Common myeloid progenitor, CD34-positive (primary cell): ENCODE measurements around the gene TNKS2. TPM values are rescaled to one million over a fixed set of nuclear protein-coding genes. Genes with fewer than 3 reads are reported as not detected.
"Not testable (repeated sequence)": the region's sequence is repeated elsewhere in the genome, so short reads cannot be mapped to it uniquely, and the experiment has no call there.

Experiments
- CTCF ChIA-PET: fragments of 350-600 bp; sonication (Branson Sonifier 250); formaldehyde crosslinking; loops from one replicate; lab custom pipeline; 2021; ENCODE audit warnings: antibody characterized with exemption; lab: Charles Lee
- POLR2A ChIA-PET: fragments of 350-600 bp; sonication (Branson Sonifier 250); formaldehyde crosslinking; loops from one replicate; lab custom pipeline; 2021; ENCODE audit warnings: antibody characterized with exemption; lab: Charles Lee
- DNase-seq, 3 donors: peaks; one replicate each; pipeline versions ENCODE4 v3.0.0 to v3.0.0-alpha.2; 2013
- H3K27ac ChIP-seq, 2 experiments: 1 replicate in 1 of 2; 2 replicates in 1 of 2; pipeline ENCODE4 v1.7.0; 2013; ENCODE audit warnings: inconsistent platforms in 2 of 2, low read length in 2 of 2, mild to moderate bottlenecking in 2 of 2, low read depth in 1 of 2, moderate library complexity in 1 of 2; ENCODE audit not compliant: severe bottlenecking in 2 of 2, insufficient read depth in 1 of 2, poor library complexity in 1 of 2
- H3K27me3 ChIP-seq, 5 experiments: replicated peaks in 2 of 5; 1 replicate in 3 of 5; 2 replicates in 2 of 5; pipeline versions ENCODE4 v1.6.1 to v1.7.0; 2013; ENCODE audit warnings: low read length in 4 of 5, mild to moderate bottlenecking in 2 of 5, moderate library complexity in 2 of 5, inconsistent platforms in 1 of 5; ENCODE audit not compliant: insufficient read depth in 5 of 5, control insufficient read depth in 4 of 5
- H3K36me3 ChIP-seq, 4 experiments: 1 replicate in 2 of 4; 2 replicates in 2 of 4; pipeline versions ENCODE4 v1.6.1 to v1.7.0; 2013; ENCODE audit warnings: low read length in 3 of 4, control low read depth in 1 of 4, mild to moderate bottlenecking in 1 of 4; ENCODE audit not compliant: control insufficient read depth in 4 of 4, insufficient read depth in 4 of 4
- H3K4me1 ChIP-seq, 4 experiments: 1 replicate in 3 of 4; 2 replicates in 1 of 4; pipeline versions ENCODE4 v1.6.1 to v1.7.1; 2013; ENCODE audit warnings: low read length in 3 of 4, mild to moderate bottlenecking in 3 of 4, control low read depth in 1 of 4, inconsistent platforms in 1 of 4, moderate library complexity in 1 of 4; ENCODE audit not compliant: control insufficient read depth in 4 of 4, insufficient read depth in 4 of 4; ENCODE audit errors: control extremely low read depth in 1 of 4
- H3K4me3 ChIP-seq, 7 experiments: 1 replicate in 4 of 7; 2 replicates in 3 of 7; pipeline versions ENCODE4 v1.5.1 to v1.7.0; 2013; ENCODE audit warnings: mild to moderate bottlenecking in 7 of 7, low read length in 6 of 7, moderate library complexity in 6 of 7, inconsistent platforms in 2 of 7, low read depth in 2 of 7, control low read depth in 1 of 7; ENCODE audit not compliant: insufficient read depth in 4 of 7, control insufficient read depth in 1 of 7; ENCODE audit errors: extremely low read depth in 1 of 7
- H3K9me3 ChIP-seq, 5 experiments: 1 replicate in 4 of 5; 2 replicates in 1 of 5; pipeline versions ENCODE4 v1.6.1 to v1.7.1; 2013; ENCODE audit warnings: low read length in 4 of 5, mild to moderate bottlenecking in 2 of 5, inconsistent platforms in 1 of 5, low read depth in 1 of 5, moderate library complexity in 1 of 5; ENCODE audit not compliant: control insufficient read depth in 4 of 5, insufficient read depth in 2 of 5; ENCODE audit errors: control extremely low read depth in 1 of 5
- WGBS: methylation state at CpG from one replicate; pipeline ENCODE4 v1.1.5; 2013; ENCODE audit not compliant: insufficient coverage; 5-methylcytosine and 5-hydroxymethylcytosine counted together
- polyA plus RNA-seq: library from polyadenylated mRNA; unstranded; fragments of 120-200 nt; gene quantifications from one replicate; pipeline ENCODE4 v1.2.1, GENCODE V29; 2013

Gene TNKS2
- 24.1 TPM for polyA plus RNA-seq

- H3K27ac ChIP-seq = peak within 1 kb of the TSS; percentile 78 to 89
- peaks cover 4 to 10% (median 7%) of the 10 kb centered on the region in 4 experiments for H3K36me3 ChIP-seq
- WGBS = 0% methylated on average over 56 of the region's 64 CpGs
- H3K27me3 ChIP-seq = no peaks in the 10 kb centered on the region
- ChIA-PET POLR2A (interaction anchor here (1.0 kb wide), 1 partner anchor 19 kb away, joined by 3 read pairs; no protein-coding TSS in a partner anchor), CTCF (interaction anchor here (0.6 to 1.3 kb wide), 4 partner anchors 15 to 529 kb away, joined by 3 read pairs; no protein-coding TSS in a partner anchor)
- H3K4me3 ChIP-seq = peak within 1 kb of the TSS; percentile 72 to 97 (median 95)
- peak; percentile 96 for DNase-seq
- H3K4me1 ChIP-seq = peaks cover 15 to 44% (median 30%) of the 10 kb centered on the region in 4 experiments
- H3K9me3 ChIP-seq = no peaks in the 10 kb centered on the region
Measured at GRCh38 chr10:91797874-91798648, at the start of gene TNKS2. Gene TNKS2 (plus strand): TSS chr10:91798426. CDS start chr10:91798691, 265 bp downstream.

GRCh38 chr10:91749592-91749991, 48.6 kb upstream of the TNKS2 start:
- H3K9me3 ChIP-seq, H3K4me1 ChIP-seq, H3K36me3 ChIP-seq, H3K4me3 ChIP-seq, H3K27me3 ChIP-seq, CTCF ChIA-PET, POLR2A ChIA-PET, DNase-seq, H3K27ac ChIP-seq: not testable (repeated sequence)
- WGBS = no CpG with 5 or more reads among the region's 20 CpGs

DNA sequence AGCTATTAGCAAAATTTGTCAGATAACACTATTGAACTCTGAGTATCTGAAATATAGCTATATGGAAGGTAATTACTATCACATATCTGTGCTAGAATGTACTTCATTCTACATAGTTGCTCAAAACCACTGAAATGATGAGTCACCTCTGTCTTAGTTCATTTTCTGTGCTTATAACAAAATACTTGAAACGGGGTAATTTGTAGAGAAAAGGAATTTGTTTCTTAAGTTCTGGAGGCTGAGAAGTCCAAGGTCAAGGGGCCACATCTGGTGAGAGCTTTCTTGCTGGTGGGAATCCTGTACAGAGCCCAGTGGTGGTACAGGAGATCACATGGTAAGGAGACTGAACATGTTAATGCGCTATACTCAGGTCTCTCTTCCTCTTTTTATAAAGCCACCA, 41.9 kb upstream of the TNKS2 start:
- no peaks in the 10 kb centered on the region for H3K9me3 ChIP-seq
- no peak overlapping the region for H3K4me3 ChIP-seq
- ChIA-PET CTCF (interaction anchor here (1.2 to 1.4 kb wide), 2 partner anchors 20 to 37 kb away, joined by 3 read pairs; no protein-coding TSS in a partner anchor), POLR2A (no interaction called here)
- WGBS = 78% methylated on average over 2 of the region's 2 CpGs
- no peaks in the 10 kb centered on the region for H3K36me3 ChIP-seq
- peaks cover 0 to 7% (median 0%) of the 10 kb centered on the region in 5 experiments for H3K27me3 ChIP-seq
- peak in 2 of 3 donors; percentile 22 to 23 for DNase-seq
- no peak overlapping the region for H3K27ac ChIP-seq
- no peaks in the 10 kb centered on the region for H3K4me1 ChIP-seq

DNA sequence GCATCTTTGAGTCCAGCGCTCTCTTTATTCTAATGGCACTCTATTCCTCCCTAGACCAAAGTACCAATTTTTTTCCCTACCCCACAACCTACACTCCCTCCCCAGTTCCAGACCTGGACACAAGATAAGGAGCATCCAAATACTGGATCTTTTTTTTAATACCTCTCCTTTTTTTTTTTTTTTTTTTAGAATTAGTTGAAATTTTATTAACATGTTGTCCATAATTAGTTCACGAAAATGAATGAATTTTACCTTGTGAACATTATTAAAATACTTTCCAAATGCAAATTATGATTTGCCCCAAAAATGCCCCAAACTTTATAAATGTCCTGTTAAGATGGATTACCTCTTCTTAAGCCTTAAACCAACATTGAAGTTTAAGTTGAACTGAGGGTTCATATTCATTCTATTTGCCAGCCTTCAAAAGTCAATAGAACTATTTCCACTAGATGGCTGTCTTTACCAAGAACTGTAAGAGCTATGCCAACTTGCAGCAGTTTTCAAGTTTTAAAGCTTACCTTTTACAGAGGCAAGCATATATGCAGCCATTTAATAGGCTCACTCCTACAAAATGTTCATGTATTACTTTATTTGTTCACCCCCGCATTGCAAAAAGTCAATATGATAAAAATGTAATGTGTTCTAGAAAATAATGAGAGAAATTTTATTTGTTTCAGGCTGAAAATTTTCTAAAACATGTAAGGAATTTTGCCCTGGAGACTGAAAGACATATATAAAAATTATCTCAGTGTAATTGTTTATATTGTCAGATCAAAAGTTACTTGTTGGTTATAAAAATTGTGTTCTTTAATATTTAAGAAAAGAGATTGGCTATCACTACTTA, 39.7 kb upstream of the TNKS2 start:
- ChIA-PET POLR2A (no interaction called here), CTCF (interaction anchor here (0.7 to 2.7 kb wide), 11 partner anchors 12 to 173 kb away, joined by 3 to 15 read pairs (median 3); no protein-coding TSS in a partner anchor)
- DNase-seq = peak; percentile 74 to 84 (median 83)
- no peaks in the 10 kb centered on the region for H3K36me3 ChIP-seq
- H3K27ac ChIP-seq = no peak overlapping the region
- H3K4me1 ChIP-seq = no peaks in the 10 kb centered on the region
- H3K4me3 ChIP-seq = no peak overlapping the region
- no peaks in the 10 kb centered on the region for H3K9me3 ChIP-seq
- H3K27me3 ChIP-seq = peaks cover 0 to 7% (median 0%) of the 10 kb centered on the region in 5 experiments
- WGBS = 100% methylated on average over 1 of the region's 3 CpGs

GRCh38 chr10:91759581-91759986, 38.6 kb upstream of the TNKS2 start:
- POLR2A ChIA-PET = no interaction called here
- H3K4me1 ChIP-seq = no peaks in the 10 kb centered on the region
- no peak overlapping the region for H3K4me3 ChIP-seq
- H3K27me3 ChIP-seq = peaks cover 0 to 7% (median 0%) of the 10 kb centered on the region in 5 experiments
- H3K9me3 ChIP-seq = no peaks in the 10 kb centered on the region
- DNase-seq = peak in 2 of 3 donors; percentile 10 to 24
- H3K27ac ChIP-seq = no peak overlapping the region
- WGBS = 100% methylated on average over 1 of the region's 5 CpGs
- CTCF ChIA-PET = interaction anchor here (0.7 to 2.7 kb wide), 10 partner anchors 11 to 172 kb away, joined by 3 to 9 read pairs (median 3); no protein-coding TSS in a partner anchor
- no peaks in the 10 kb centered on the region for H3K36me3 ChIP-seq

GRCh38 chr10:91761721-91762120, 36.5 kb upstream of the TNKS2 start:
- no peak for DNase-seq
- WGBS = no CpG with 5 or more reads among the region's 1 CpG
- no peak overlapping the region for H3K27ac ChIP-seq
- CTCF ChIA-PET = interaction anchor here (0.9 kb wide), 1 partner anchor 151 kb away, joined by 3 read pairs; no protein-coding TSS in a partner anchor
- H3K4me1 ChIP-seq = no peaks in the 10 kb centered on the region
- POLR2A ChIA-PET = no interaction called here
- H3K4me3 ChIP-seq = no peak overlapping the region
- H3K9me3 ChIP-seq = no peaks in the 10 kb centered on the region
- no peaks in the 10 kb centered on the region for H3K36me3 ChIP-seq
- peaks cover 0 to 7% (median 0%) of the 10 kb centered on the region in 5 experiments for H3K27me3 ChIP-seq
